ENCODE measurements around the gene MBLAC1. TPM values are rescaled to one million over a fixed set of nuclear protein-coding genes. Genes with fewer than 3 reads are reported as not detected.

MBLAC1 gene
- total and polyA plus RNA-seq, 2 of the 4 experiments (the other 2 are of a cell fraction), result 0.72 to 1.4 TPM

- TF ChIP-seq ELK1 (IDR thresholded peaks at IDR 0.05; ENCODE audit: borderline replicate concordance, low read depth, low read length) (no peak), SMC3 (IDR thresholded peaks at IDR 0.05; ENCODE audit: low read depth, low read length) (no peak), RFX5 (IDR thresholded peaks at IDR 0.05; ENCODE audit: low read depth, low read length) (no peak)
Observed at GRCh38 chr7:100152404-100152803, 25.6 kb downstream of the MBLAC1 start (continued).

GRCh38 chr7:100152937-100153666, 26.3 kb downstream of the MBLAC1 start:
- dilution Hi-C loops (cut with HindIII; ENCODE audit: low sequenced_read_pairs, unreplicated experiment), result no loop called here
- DNase-seq, result no peak

More at GRCh38 chr7:100152937-100153666, 26.3 kb downstream of the MBLAC1 start:
- Histone ChIP-seq H3K27me3 (ENCODE audit: control insufficient read depth, insufficient read depth, low read length) (no peaks in the 10 kb centered on the region), H3K9me1 (ENCODE audit: insufficient read depth, low read length) (no peaks in the 10 kb centered on the region), H3K14ac (replicated peaks; ENCODE audit: low read depth, low read length) (no peak overlapping the region), H3K18ac (ENCODE audit: low read depth, low read length) (no peak overlapping the region), H2BK20ac (ENCODE audit: low read depth, low read length) (no peak overlapping the region), H3K27ac (ENCODE audit: insufficient read depth, low read length) (no peak overlapping the region), H3K23ac (ENCODE audit: low read depth, low read length) (no peak overlapping the region), H2BK120ac (ENCODE audit: low read depth, low read length) (no peak overlapping the region), H2BK15ac (ENCODE audit: low read depth, low read length) (no peak overlapping the region), H2BK5ac (ENCODE audit: low read depth, low read length, poor library complexity, severe bottlenecking) (no peak overlapping the region), H4K8ac (ENCODE audit: low read depth in 2 of 2, low read length in 2 of 2) (no peak overlapping the region), H4K5ac (ENCODE audit: low read depth, low read length) (no peak overlapping the region), H3K4me1 (ENCODE audit: control insufficient read depth, insufficient read depth, low read length) (peaks cover 8% of the 10 kb centered on the region), H2AFZ (replicated peaks; ENCODE audit: low read length, poor library complexity) (no peak overlapping the region), H3K9ac (ENCODE audit: low read depth, low read length) (no peak overlapping the region), H3K4me3 (ENCODE audit: insufficient read depth, low read depth, low read length) (no peak overlapping the region), H3K4ac (ENCODE audit: low read depth, low read length) (no peak overlapping the region), H3K79me1 (ENCODE audit: low read depth in 1 of 2, low read length in 2 of 2) (peaks cover 32 to 78% of the 10 kb centered on the region in 2 experiments), H3K4me2 (ENCODE audit: low read depth, low read length) (no peak overlapping the region), H4K20me1 (ENCODE audit: insufficient read depth, low read length) (peaks cover 23% of the 10 kb centered on the region), H4K91ac (ENCODE audit: insufficient read depth, low read depth, low read length) (no peak overlapping the region), H2AK5ac (ENCODE audit: low read depth, low read length) (no peak overlapping the region), H3K9me3 (ENCODE audit: control insufficient read depth, insufficient read depth, low read length) (no peaks in the 10 kb centered on the region), H2AK9ac (replicated peaks; ENCODE audit: low read depth, low read length, poor library complexity) (no peak overlapping the region), H3K56ac (ENCODE audit: extremely low read depth, insufficient read depth, low read length) (no peak overlapping the region), H3K36me3 (ENCODE audit: control insufficient read depth, insufficient read depth, low read length) (peaks cover 42% of the 10 kb centered on the region)
- BruUV-seq (replicated peaks), result no TSS peak
- ATAC-seq (ENCODE audit: low read depth), result no peak
- CTCF ChIA-PET, result no interaction called here
- WGBS, 2 experiments (ENCODE audit: extremely low coverage in 2 of 2, insufficient read length in 1 of 2), result 92% methylated on average over 6 of the region's 18 CpGs; no CpG with 5 or more reads in 1 of the 2 experiments
- POLR2A ChIA-PET (ENCODE audit: unreplicated experiment), result interaction anchor here (0.6 kb wide), 1 partner anchor 68 kb away, joined by 3 read pairs; no protein-coding TSS in a partner anchor
- no peak for TF ChIP-seq MAFK (IDR thresholded peaks at IDR 0.05; ENCODE audit: low read depth, low read length)
- TF ChIP-seq RCOR1 (IDR thresholded peaks at IDR 0.05; ENCODE audit: insufficient replicate concordance, low read length), result no peak
- TF ChIP-seq RFX5 (IDR thresholded peaks at IDR 0.05; ENCODE audit: low read depth, low read length), result no peak
- TF ChIP-seq BHLHE40 (IDR thresholded peaks at IDR 0.05; ENCODE audit: low read depth, low read length), result no peak
- in situ Hi-C loops (cut with MboI; ENCODE audit: low sequenced_read_pairs), result no loop called here
- intact Hi-C loops (cut with micrococcal nuclease), result no loop called here
